Thyroid gland (tissue), 4 donors: Measurements from ENCODE around the gene FREY1.

Experiments
- POLR2A ChIP-seq, 2 donors: fragments of 450-650 bp; IDR thresholded peaks; one replicate each; pipeline ENCODE4 v1.6.1; 2017; ENCODE audit warnings: antibody characterized with exemption in 2 of 2, mild to moderate bottlenecking in 2 of 2, moderate library complexity in 1 of 2
- TF ChIP-seq, protein P1 (sequence below), 6 experiments: fragments of 200-600 bp in 3 of 6; fragments of 450-650 bp in 3 of 6; sonication (generic) in 3 of 6; IDR thresholded peaks; one replicate each; pipeline ENCODE4 v1.5.1; 2016 to 2019; ENCODE audit warnings: antibody characterized with exemption in 6 of 6, mild to moderate bottlenecking in 2 of 6, inconsistent platforms in 1 of 6, moderate library complexity in 1 of 6

DNA sequence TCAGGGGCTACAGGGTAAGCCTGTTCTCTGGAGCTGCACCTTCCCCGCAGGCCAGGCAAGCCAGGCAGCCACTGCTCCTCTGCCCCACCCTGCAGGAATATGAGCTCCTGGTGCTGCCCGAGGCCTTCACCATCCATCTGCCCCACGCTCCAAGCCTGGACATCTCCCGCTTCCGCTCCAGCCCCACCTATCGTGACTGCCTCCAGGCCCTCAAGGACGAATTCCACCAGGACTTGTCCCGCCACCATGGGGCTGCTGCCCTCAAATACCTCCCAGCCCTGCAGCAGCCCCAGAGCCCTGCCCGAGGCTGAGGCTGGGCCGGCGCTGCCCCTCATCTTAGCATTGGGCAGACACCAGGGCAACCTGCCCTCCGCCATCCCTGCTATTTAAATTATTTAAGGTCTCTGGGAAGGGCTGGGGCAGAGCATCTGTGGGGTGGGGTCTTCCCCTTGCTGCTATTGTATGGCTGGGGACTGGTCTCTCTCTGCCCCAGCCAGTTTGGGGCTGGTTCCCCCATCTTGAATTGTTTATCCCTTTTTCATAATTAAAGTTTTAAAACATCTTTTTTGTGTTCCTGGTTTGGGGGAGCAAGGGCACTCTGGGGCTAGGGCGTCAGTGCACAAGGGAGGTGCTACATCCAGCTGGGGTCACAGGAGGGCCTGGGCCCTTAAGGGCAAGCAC lies 21.6 kb upstream of the FREY1 start:
- TF ChIP-seq, protein P1, sequence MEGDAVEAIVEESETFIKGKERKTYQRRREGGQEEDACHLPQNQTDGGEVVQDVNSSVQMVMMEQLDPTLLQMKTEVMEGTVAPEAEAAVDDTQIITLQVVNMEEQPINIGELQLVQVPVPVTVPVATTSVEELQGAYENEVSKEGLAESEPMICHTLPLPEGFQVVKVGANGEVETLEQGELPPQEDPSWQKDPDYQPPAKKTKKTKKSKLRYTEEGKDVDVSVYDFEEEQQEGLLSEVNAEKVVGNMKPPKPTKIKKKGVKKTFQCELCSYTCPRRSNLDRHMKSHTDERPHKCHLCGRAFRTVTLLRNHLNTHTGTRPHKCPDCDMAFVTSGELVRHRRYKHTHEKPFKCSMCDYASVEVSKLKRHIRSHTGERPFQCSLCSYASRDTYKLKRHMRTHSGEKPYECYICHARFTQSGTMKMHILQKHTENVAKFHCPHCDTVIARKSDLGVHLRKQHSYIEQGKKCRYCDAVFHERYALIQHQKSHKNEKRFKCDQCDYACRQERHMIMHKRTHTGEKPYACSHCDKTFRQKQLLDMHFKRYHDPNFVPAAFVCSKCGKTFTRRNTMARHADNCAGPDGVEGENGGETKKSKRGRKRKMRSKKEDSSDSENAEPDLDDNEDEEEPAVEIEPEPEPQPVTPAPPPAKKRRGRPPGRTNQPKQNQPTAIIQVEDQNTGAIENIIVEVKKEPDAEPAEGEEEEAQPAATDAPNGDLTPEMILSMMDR (IDR thresholded peaks at IDR 0.05), result no peak
- no peak for TF ChIP-seq POLR2A (IDR thresholded peaks at IDR 0.05)
